Uterus (tissue), 4 donors: ENCODE results near the gene ST7. TPM values are rescaled to one million over a fixed set of nuclear protein-coding genes. Genes with fewer than 3 reads are reported as not detected.

Experiments used
- DNase-seq, 2 donors: peaks; one replicate each; pipeline ENCODE4 v3.0.0-alpha.2; 2019 to 2020
- H3K27ac ChIP-seq, 2 donors: fragments of 200-600 bp; sonication (generic); 1 replicate in 1 of 2; 2 replicates in 1 of 2; pipeline ENCODE4 v1.5.1; 2016 to 2018
- H3K27me3 ChIP-seq, 2 donors: fragments of 200-600 bp; sonication (generic); one replicate each; pipeline ENCODE4 v1.5.1; 2018 to 2019; ENCODE audit warnings: control low read depth in 1 of 2
- H3K36me3 ChIP-seq, 2 donors: fragments of 200-600 bp; sonication (generic); one replicate each; pipeline ENCODE4 v1.5.1; 2019; ENCODE audit warnings: control low read depth in 1 of 2
- H3K4me1 ChIP-seq, 2 donors: fragments of 200-600 bp; sonication (generic); one replicate each; pipeline ENCODE4 v1.5.1; 2018 to 2019; ENCODE audit warnings: control low read depth in 1 of 2
- H3K4me3 ChIP-seq, 2 donors: fragments of 200-600 bp; sonication (generic); 1 replicate in 1 of 2; 2 replicates in 1 of 2; pipeline ENCODE4 v1.5.1; 2018 to 2019; ENCODE audit warnings: mild to moderate bottlenecking in 1 of 2
- H3K9me3 ChIP-seq, 2 donors: fragments of 200-600 bp; sonication (generic); one replicate each; pipeline ENCODE4 v1.5.1; 2019; ENCODE audit warnings: control low read depth in 1 of 2
- POLR2A ChIP-seq, 2 donors: fragments of 450-650 bp; IDR thresholded peaks; one replicate each; pipeline ENCODE4 v1.6.1; 2016; ENCODE audit warnings: antibody characterized with exemption in 2 of 2, mild to moderate bottlenecking in 1 of 2, moderate library complexity in 1 of 2
- intact Hi-C: fragments of 100-400 bp; cut with DNase I; formaldehyde crosslinking; loops from one replicate; pipeline ENCODE4 v1.15.1; 2023; ENCODE audit warnings: low total_unique reads
- total RNA-seq, 4 donors: library from RNA; depleted of rRNA in 3 of 4; stranded (reverse); fragments of >200 nt in 3 of 4; gene quantifications; one replicate each; pipeline versions ENCODE4 v1.1.0 to v1.2.4, GENCODE V29; 2014 to 2023
- TF ChIP-seq, protein P1 (sequence below), 4 experiments: fragments of 200-600 bp in 2 of 4; fragments of 450-650 bp in 2 of 4; sonication (generic) in 2 of 4; IDR thresholded peaks; one replicate each; pipeline ENCODE4 v1.5.1; 2016 to 2019; ENCODE audit warnings: antibody characterized with exemption in 4 of 4, mild to moderate bottlenecking in 2 of 4, moderate library complexity in 1 of 4
- donor health status: DM: yes; HTN: yes; CAD: no.

The ST7 gene
- total RNA-seq, 4 donors from 2014 or later: 27.4 to 41.0 (median 31.4) TPM

GRCh38 chr7:116985575-116985974 lies 32.3 kb downstream of the ST7 start:
- H3K27me3 ChIP-seq: no peaks in the 10 kb centered on the region
- H3K36me3 ChIP-seq: no peaks in the 10 kb centered on the region
- intact Hi-C loops: loop anchor here (10.0 kb wide), 1 partner anchor 129 kb away; no protein-coding TSS in a partner anchor
- TF ChIP-seq POLR2A (IDR thresholded peaks at IDR 0.05): no peak
- TF ChIP-seq, protein P1, sequence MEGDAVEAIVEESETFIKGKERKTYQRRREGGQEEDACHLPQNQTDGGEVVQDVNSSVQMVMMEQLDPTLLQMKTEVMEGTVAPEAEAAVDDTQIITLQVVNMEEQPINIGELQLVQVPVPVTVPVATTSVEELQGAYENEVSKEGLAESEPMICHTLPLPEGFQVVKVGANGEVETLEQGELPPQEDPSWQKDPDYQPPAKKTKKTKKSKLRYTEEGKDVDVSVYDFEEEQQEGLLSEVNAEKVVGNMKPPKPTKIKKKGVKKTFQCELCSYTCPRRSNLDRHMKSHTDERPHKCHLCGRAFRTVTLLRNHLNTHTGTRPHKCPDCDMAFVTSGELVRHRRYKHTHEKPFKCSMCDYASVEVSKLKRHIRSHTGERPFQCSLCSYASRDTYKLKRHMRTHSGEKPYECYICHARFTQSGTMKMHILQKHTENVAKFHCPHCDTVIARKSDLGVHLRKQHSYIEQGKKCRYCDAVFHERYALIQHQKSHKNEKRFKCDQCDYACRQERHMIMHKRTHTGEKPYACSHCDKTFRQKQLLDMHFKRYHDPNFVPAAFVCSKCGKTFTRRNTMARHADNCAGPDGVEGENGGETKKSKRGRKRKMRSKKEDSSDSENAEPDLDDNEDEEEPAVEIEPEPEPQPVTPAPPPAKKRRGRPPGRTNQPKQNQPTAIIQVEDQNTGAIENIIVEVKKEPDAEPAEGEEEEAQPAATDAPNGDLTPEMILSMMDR (IDR thresholded peaks at IDR 0.05): no peak
- H3K4me1 ChIP-seq: no peaks in the 10 kb centered on the region
- no peak overlapping the region for H3K27ac ChIP-seq
- H3K9me3 ChIP-seq: no peaks in the 10 kb centered on the region
- no peak overlapping the region for H3K4me3 ChIP-seq
- DNase-seq: no peak

- no peaks in the 10 kb centered on the region for H3K4me1 ChIP-seq
- no peak overlapping the region for H3K4me3 ChIP-seq
- intact Hi-C loops: loop anchor here (10.0 kb wide), 1 partner anchor 128 kb away; no protein-coding TSS in a partner anchor
- no peaks in the 10 kb centered on the region for H3K36me3 ChIP-seq
- no peak for TF ChIP-seq POLR2A (IDR thresholded peaks at IDR 0.05)
- TF ChIP-seq, protein P1 (IDR thresholded peaks at IDR 0.05): no peak
- no peak overlapping the region for H3K27ac ChIP-seq
- H3K9me3 ChIP-seq: no peaks in the 10 kb centered on the region
- no peaks in the 10 kb centered on the region for H3K27me3 ChIP-seq
- no peak for DNase-seq
Measured at GRCh38 chr7:116986611-116987565, 33.6 kb downstream of the ST7 start.

DNA sequence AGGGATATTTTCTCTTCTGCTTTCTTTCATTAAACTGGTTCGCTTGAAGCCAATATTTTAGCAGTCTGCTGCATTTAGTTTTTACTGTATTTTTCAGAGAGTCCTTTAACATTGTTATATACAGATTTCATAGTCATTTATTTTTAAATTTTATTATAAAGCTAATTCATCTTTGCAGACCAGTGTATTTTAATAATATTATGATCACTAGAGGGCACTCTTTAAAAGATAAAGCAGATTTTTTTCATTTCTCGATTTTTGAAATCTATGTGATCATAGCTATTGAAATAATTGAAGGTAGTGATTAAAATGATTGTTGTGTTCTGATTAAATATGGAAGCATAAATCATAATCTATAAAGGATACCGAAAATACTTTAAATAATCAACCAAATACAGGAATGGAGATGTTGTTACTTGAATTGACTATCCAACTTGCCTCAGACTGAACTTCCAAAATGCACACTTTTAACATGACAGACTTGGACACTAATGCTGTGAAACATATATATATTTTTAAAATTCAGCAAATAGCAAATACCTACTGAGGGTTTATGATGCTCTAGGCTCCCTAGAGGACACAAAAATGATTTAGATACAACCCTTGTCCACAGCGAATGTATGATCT lies 35.2 kb downstream of the ST7 start:
- H3K9me3 ChIP-seq: no peaks in the 10 kb centered on the region
- no peaks in the 10 kb centered on the region for H3K36me3 ChIP-seq
- TF ChIP-seq POLR2A (IDR thresholded peaks at IDR 0.05): no peak
- TF ChIP-seq, protein P1 (IDR thresholded peaks at IDR 0.05): peak in 2 of 4 experiments; percentile 29 to 43
- H3K4me1 ChIP-seq: no peaks in the 10 kb centered on the region
- no peaks in the 10 kb centered on the region for H3K27me3 ChIP-seq
- intact Hi-C loops: loop anchor here (10.0 kb wide), 1 partner anchor 126 kb away; no protein-coding TSS in a partner anchor
- no peak overlapping the region for H3K27ac ChIP-seq
- H3K4me3 ChIP-seq: no peak overlapping the region
- DNase-seq: no peak

- Histone ChIP-seq H3K4me3 (no peak overlapping the region), H3K36me3 (no peaks in the 10 kb centered on the region), H3K4me1 (no peaks in the 10 kb centered on the region), H3K9me3 (no peaks in the 10 kb centered on the region), H3K27ac (no peak overlapping the region), H3K27me3 (no peaks in the 10 kb centered on the region)
- DNase-seq: no peak
- intact Hi-C loops: no loop called here
- TF ChIP-seq POLR2A (IDR thresholded peaks at IDR 0.05): no peak
- TF ChIP-seq, protein P1 (IDR thresholded peaks at IDR 0.05): no peak
Measured at GRCh38 chr7:116990056-116990455, 36.8 kb downstream of the ST7 start.

DNA sequence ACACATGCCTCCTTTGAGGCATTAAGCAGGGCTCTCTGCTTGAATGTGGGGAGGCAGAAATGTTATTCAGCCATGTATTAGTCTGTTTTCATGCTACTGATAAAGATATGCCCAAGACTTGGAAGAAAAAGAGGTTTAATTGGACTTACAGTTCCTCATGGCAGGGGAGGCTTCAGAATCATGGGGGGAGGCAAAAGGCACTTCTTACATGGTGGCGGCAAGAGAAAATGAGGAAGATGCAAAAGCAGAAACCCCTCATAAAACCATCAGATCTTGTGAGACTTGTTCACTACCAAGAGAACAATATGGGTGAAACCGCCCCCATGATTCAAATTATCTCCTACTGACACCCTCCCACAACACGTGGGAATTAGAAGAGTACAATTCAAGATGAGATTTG lies 37.9 kb downstream of the ST7 start:
- intact Hi-C loops: no loop called here
- DNase-seq: no peak
- no peak for TF ChIP-seq POLR2A (IDR thresholded peaks at IDR 0.05)
- TF ChIP-seq, protein P1 (IDR thresholded peaks at IDR 0.05): no peak

More for the DNA sequence above, 37.9 kb downstream of the ST7 start:
- H3K27ac ChIP-seq: no peak overlapping the region
- H3K4me1 ChIP-seq: no peaks in the 10 kb centered on the region
- no peak overlapping the region for H3K4me3 ChIP-seq
- no peaks in the 10 kb centered on the region for H3K36me3 ChIP-seq
- no peaks in the 10 kb centered on the region for H3K9me3 ChIP-seq
- no peaks in the 10 kb centered on the region for H3K27me3 ChIP-seq
